Measurements from ENCODE around the gene ZNF805. TPM values are rescaled to one million over a fixed set of nuclear protein-coding genes. Genes with fewer than 3 reads are reported as not detected.

Gene ZNF805
- total and polyA plus RNA-seq, 3 experiments from 2014 or later, result 4.0 to 11.7 (median 11.1) TPM

Other genes with a start within 250 kb of the ZNF805 start
- not detected for gene USP29, start 120.6 kb upstream of the ZNF805 start, total RNA-seq
- not detected for gene USP29, start 120.6 kb upstream of the ZNF805 start, polyA plus RNA-seq
- not detected for gene ZIM3, start 95.4 kb upstream of the ZNF805 start, total RNA-seq
- not detected for gene ZIM3, start 95.4 kb upstream of the ZNF805 start, polyA plus RNA-seq
- not detected for gene DUXA, start 73.1 kb upstream of the ZNF805 start, total RNA-seq
- not detected for gene DUXA, start 73.1 kb upstream of the ZNF805 start, polyA plus RNA-seq
- gene ZNF264, start 49.1 kb upstream of the ZNF805 start, total RNA-seq, result 10 to 100 TPM; 26.6 to 27.8 TPM
- 13.0 TPM for gene ZNF264, start 49.1 kb upstream of the ZNF805 start, polyA plus RNA-seq
- gene AURKC, start 9.6 kb upstream of the ZNF805 start, total RNA-seq, result 1 to 10 TPM; 1.3 to 2.7 TPM
- gene AURKC, start 9.6 kb upstream of the ZNF805 start, polyA plus RNA-seq, result not detected
- 10 to 100 TPM; 45.5 to 52.0 TPM for gene ZNF460, start 39.9 kb downstream of the ZNF805 start, total RNA-seq
- gene ZNF460, start 39.9 kb downstream of the ZNF805 start, polyA plus RNA-seq, result 7.5 TPM
- gene ZNF543, start 79.8 kb downstream of the ZNF805 start, total RNA-seq, result 1 to 10 TPM; 9.0 to 9.3 TPM
- gene ZNF543, start 79.8 kb downstream of the ZNF805 start, polyA plus RNA-seq, result 6.0 TPM
- gene ZNF304, start 110.6 kb downstream of the ZNF805 start, total RNA-seq, result 10 to 100 TPM in 1 of 2 experiments, 1 to 10 TPM in 1; 9.4 to 10.3 TPM
- 3.2 TPM for gene ZNF304, start 110.6 kb downstream of the ZNF805 start, polyA plus RNA-seq
- gene TRAPPC2B, start 122.9 kb downstream of the ZNF805 start, total RNA-seq, result 1 to 10 TPM; 7.0 to 7.7 TPM
- gene TRAPPC2B, start 122.9 kb downstream of the ZNF805 start, polyA plus RNA-seq, result 22.5 TPM
- gene ZNF547, start 122.9 kb downstream of the ZNF805 start, total RNA-seq, result 1 to 10 TPM; 2.2 to 3.3 TPM
- gene ZNF547, start 122.9 kb downstream of the ZNF805 start, polyA plus RNA-seq, result 1.7 TPM
- gene ZNF548, start 149.2 kb downstream of the ZNF805 start, total RNA-seq, result 10 to 100 TPM; 19.2 to 19.5 TPM
- gene ZNF548, start 149.2 kb downstream of the ZNF805 start, polyA plus RNA-seq, result 19.9 TPM
- gene ZNF17, start 170.5 kb downstream of the ZNF805 start, total RNA-seq, result 10 to 100 TPM; 11.5 to 17.0 TPM
- 6.5 TPM for gene ZNF17, start 170.5 kb downstream of the ZNF805 start, polyA plus RNA-seq
- 10 to 100 TPM; 29.9 to 32.7 TPM for gene ZNF749, start 194.7 kb downstream of the ZNF805 start, total RNA-seq
- 4.1 TPM for gene ZNF749, start 194.7 kb downstream of the ZNF805 start, polyA plus RNA-seq
- under 1 TPM; 0.24 to 0.27 TPM for gene VN1R1, start 216.5 kb downstream of the ZNF805 start, total RNA-seq
- gene VN1R1, start 216.5 kb downstream of the ZNF805 start, polyA plus RNA-seq, result not detected
- 1 to 10 TPM; 6.3 to 7.3 TPM for gene ZNF772, start 236.9 kb downstream of the ZNF805 start, total RNA-seq
- 0.92 TPM for gene ZNF772, start 236.9 kb downstream of the ZNF805 start, polyA plus RNA-seq
- gene ZNF419, start 247.1 kb downstream of the ZNF805 start, total RNA-seq, result 1 to 10 TPM; 7.3 to 9.1 TPM
- gene ZNF419, start 247.1 kb downstream of the ZNF805 start, polyA plus RNA-seq, result 9.5 TPM